ENCODE data around the gene TSKS.
"Not testable (repeated sequence)": the region's sequence is repeated elsewhere in the genome, so short reads cannot be mapped to it uniquely, and the experiment has no call there.

The TSKS gene

DNA sequence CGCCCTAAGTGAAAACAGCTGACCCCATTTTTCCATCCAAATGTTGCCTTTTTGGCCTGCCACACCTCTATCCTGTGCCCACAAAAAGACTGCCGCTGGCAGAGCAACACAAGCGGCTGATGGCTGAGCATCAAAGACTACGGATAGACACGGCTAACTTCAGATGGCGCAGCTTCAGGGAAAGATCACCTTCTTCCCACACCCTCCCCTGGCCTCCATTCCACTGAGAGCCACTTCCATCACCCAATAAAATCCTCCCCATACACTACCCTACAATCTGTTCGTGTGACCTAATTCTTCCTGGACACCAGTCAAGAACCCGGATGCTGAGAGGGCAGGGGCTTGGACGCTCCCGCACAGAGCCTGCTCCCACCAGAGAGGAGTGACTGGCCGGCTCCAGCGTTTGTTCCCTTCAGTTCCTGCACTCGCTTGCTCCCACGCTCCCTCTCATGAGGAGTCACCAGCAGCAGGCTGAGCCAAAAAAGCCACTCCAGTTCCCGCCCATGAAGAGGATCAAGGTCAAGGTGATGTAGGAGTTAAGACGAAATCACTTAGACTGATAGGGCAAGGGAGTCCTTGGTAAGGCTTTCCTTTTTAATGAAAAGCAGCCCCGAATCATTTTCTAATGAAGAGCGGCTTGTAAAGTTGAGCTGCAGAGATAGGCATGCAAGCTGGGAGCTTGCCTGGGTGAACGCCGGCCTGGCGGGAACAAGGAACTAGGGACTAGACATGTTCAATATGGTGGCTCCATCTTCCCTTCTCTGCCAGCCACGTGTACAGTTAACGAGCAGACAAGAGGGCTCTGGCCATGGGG is 35.7 kb downstream of the TSKS start:
- peaks cover 6% of the 10 kb centered on the region for H3K4me1 Mint-ChIP-seq
- no peak for ATAC-seq
- H3K27me3 Mint-ChIP-seq, result peaks cover 3% of the 10 kb centered on the region
- H3K4me3 Mint-ChIP-seq, result no peak overlapping the region
- H3K9me3 Mint-ChIP-seq, result no peaks in the 10 kb centered on the region
- H3K27ac Mint-ChIP-seq, result no peak overlapping the region
- no peak for DNase-seq
- H3K36me3 Mint-ChIP-seq (ENCODE audit: low read depth), result peaks cover 2% of the 10 kb centered on the region

DNA sequence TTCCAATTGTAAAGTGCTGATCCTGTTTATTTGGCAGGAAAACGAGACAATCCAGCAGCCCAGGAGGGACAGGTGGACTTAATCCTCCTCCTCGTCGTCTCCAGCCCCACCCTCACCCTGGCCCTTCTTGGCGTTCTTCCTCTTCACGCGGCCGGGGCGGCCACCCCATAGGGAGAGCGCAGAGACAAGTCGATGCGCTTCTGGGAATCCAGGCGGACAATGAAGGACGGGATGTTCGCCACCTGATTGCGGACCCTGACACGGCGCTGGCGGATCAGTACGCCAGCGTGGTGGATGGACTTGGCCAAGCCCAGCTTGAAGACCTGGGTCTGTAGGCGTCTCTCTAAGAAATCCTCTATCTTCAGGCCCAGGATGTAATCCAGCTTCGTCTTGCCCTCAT is 43.7 kb downstream of the TSKS start:
- H3K27me3 Mint-ChIP-seq; H3K36me3 Mint-ChIP-seq (ENCODE audit: low read depth); DNase-seq; H3K27ac Mint-ChIP-seq; ATAC-seq; H3K9me3 Mint-ChIP-seq: not testable (repeated sequence)
- Mint-ChIP-seq H3K4me3 (peak overlapping the region; percentile 1), H3K4me1 (peaks cover 18% of the 10 kb centered on the region)

DNA sequence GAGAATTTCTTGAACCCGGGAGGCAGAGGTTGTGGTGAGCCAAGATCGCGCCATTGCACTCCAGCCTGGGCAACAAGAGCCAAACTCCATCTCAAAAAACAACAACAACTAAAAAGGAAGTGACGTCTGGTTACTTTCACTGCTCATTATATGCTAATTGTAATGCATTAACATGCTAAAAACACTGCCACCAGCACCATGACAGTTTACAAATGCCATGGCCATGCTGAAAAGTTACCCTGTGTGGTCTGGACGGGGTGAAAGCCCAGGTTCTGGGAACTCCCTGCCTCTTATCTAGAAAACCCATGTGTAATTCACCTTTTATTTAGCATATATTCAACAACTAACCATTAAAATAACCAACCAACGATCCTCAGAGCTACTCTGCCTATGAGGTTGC is 44.1 kb downstream of the TSKS start:
- Mint-ChIP-seq H3K4me1 (peaks cover 14% of the 10 kb centered on the region), H3K27ac (no peak overlapping the region), H3K27me3 (no peaks in the 10 kb centered on the region), H3K9me3 (no peaks in the 10 kb centered on the region), H3K36me3 (ENCODE audit: low read depth) (peaks cover 2% of the 10 kb centered on the region), H3K4me3 (peak overlapping the region; percentile 1)
- no peak for DNase-seq
- ATAC-seq, result no peak

DNA sequence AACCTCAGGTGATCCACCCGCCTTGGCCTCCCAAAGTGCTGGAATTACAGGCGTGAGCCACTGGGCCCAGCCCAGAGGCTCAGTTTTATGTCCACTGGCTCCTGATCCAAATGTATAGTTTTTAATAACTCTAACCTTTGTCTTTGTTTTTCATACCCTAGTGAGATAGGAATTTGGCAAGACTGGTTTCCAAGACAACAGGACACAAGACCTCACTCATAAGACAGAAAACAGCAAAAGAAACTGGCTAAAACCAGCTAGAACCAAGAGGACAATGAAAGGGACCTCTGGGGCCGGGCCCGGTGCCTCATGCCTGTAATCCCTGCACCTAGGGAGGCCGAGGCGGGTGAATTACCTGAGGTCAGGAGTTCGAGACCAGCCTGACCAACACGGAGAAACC is 44.6 kb downstream of the TSKS start:
- Mint-ChIP-seq H3K4me1 (peaks cover 14% of the 10 kb centered on the region), H3K27me3 (no peaks in the 10 kb centered on the region), H3K27ac (peak overlapping the region; percentile 42), H3K4me3 (peak overlapping the region; percentile 54), H3K36me3 (ENCODE audit: low read depth) (peaks cover 2% of the 10 kb centered on the region), H3K9me3 (no peaks in the 10 kb centered on the region)
- DNase-seq (no peak), ATAC-seq (no peak)

DNA sequence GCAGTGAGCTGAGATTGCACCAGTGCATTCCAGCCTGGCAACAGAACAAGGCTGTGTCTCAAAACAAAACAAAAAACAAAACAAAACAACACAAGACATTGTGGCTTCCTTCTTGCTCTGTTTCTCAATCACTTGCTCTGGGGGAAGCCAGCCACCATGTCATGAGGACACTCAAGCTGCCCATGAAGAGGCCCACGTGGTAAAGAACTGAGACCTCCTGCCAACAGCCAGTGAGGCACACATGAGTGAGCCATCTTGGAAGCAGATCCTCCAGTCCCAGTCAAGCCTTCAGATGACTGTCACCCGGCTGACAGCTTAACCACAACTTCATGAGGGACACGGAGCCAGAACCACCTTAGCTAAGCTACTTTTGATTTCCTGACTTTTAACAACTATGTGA is 47.0 kb downstream of the TSKS start:
- Mint-ChIP-seq H3K36me3 (ENCODE audit: low read depth) (no peaks in the 10 kb centered on the region), H3K4me1 (peaks cover 12% of the 10 kb centered on the region), H3K27ac (peak overlapping the region; percentile 42), H3K9me3 (no peaks in the 10 kb centered on the region), H3K4me3 (no peak overlapping the region), H3K27me3 (no peaks in the 10 kb centered on the region)
- ATAC-seq, result no peak
- DNase-seq, result no peak

DNA sequence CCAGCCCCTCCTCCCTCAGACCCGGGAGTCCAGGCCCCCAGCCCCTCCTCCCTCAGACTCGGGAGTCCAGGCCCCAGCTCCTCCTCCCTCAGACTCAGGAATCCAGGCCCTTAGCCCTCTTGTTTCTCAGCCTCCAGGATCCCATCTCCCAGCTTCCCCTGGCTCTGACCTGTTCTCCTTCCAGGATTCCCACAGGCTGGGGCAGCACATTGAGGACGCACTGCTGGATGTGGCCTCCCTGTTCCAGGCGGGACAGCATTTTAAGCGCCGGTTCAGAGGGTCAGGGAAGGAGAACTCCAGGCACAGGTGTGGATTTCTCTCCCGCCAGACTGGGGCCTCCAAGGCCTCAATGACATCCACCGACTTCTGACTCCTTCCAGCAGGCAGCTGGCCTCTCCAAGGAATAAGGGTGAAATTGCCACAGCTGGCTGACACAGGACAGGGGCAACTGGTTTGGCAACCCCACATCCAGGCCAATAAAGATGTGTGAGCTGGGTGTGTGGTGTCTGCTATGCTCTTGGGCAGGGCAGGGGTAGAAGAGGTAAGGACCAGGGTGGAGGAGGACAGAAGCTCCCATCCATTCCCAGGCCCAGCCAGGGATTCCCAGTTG is 49.8 kb downstream of the TSKS start:
- ATAC-seq, result no peak
- DNase-seq, result no peak
- Mint-ChIP-seq H3K27me3 (no peaks in the 10 kb centered on the region), H3K4me3 (no peak overlapping the region), H3K36me3 (ENCODE audit: low read depth) (no peaks in the 10 kb centered on the region), H3K9me3 (no peaks in the 10 kb centered on the region), H3K4me1 (peaks cover 10% of the 10 kb centered on the region), H3K27ac (no peak overlapping the region)

DNA sequence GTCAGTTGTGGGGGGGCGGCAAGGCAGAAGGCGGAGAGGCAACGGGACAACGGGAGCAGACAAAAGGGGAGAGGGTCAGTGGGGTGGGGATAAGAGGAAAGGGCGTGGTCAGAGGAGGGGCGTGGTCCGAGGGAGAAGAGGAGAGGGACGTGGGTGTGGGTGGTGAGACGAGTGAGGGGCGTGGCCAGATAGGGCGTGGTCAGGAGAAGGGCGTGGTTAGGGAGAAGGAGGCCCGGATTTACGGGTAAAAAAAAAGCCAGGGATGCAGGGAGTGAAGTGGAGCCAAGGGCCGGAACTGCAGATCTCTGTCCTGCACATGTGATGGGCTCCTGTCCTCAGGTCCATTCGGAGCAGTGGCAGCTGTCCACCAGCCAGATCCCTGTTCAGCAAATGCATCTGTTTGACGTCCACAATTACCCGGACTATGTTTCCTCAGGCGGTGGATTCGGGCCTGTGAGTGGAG is 50.7 kb downstream of the TSKS start:
- no peak for DNase-seq
- no peak for ATAC-seq
- Mint-ChIP-seq H3K27ac (no peak overlapping the region), H3K4me3 (no peak overlapping the region), H3K36me3 (ENCODE audit: low read depth) (no peaks in the 10 kb centered on the region), H3K4me1 (peaks cover 6% of the 10 kb centered on the region), H3K27me3 (no peaks in the 10 kb centered on the region), H3K9me3 (no peaks in the 10 kb centered on the region)

DNA sequence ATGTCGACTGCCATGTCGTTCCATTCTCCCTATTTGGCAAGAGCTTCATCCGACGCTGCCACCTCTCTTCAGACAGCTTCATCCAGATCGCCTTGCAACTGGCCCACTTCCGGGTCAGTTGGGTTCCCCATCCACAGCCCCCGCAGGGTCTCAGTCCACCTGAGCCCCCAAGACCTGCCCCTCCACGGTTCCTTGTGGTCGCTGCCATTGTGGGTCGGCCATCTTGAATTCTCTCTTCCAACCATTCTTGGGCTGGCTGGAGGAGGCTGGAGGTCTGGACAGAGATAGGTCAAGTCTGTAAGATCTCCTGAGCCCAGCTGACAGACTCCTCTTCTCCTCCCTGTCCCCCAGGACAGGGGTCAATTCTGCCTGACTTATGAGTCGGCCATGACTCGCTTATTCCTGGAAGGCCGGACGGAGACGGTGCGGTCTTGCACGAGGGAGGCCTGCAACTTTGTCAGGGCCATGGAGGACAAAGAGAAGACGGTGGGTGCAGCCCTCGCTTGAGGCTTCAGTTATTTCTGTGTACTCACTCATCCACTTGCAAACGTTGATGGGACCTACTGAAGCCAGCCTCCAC is 52.6 kb downstream of the TSKS start:
- Mint-ChIP-seq H3K27ac (no peak overlapping the region), H3K4me1 (no peaks in the 10 kb centered on the region), H3K36me3 (ENCODE audit: low read depth) (no peaks in the 10 kb centered on the region), H3K9me3 (no peaks in the 10 kb centered on the region), H3K4me3 (no peak overlapping the region), H3K27me3 (no peaks in the 10 kb centered on the region)
- ATAC-seq (no peak), DNase-seq (no peak)

DNA sequence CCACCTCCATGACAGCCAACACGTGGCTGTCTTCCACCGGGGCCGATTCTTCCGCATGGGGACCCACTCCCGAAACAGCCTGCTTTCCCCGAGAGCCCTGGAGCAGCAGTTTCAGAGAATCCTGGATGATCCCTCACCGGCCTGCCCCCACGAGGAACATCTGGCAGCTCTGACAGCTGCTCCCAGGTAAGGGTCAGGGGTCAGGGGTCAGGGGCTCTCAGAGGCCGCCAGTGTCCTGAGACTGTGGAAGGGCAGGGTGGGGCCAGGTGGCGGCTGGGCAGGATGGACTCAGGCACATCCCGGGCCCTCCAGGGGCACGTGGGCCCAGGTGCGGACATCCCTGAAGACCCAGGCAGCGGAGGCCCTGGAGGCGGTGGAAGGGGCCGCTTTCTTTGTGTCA is 57.2 kb downstream of the TSKS start:
- H3K36me3 Mint-ChIP-seq (ENCODE audit: low read depth), result no peaks in the 10 kb centered on the region
- no peak for ATAC-seq
- H3K4me1 Mint-ChIP-seq, result no peaks in the 10 kb centered on the region
- H3K27ac Mint-ChIP-seq, result no peak overlapping the region
- H3K27me3 Mint-ChIP-seq, result peaks cover 5% of the 10 kb centered on the region
- H3K4me3 Mint-ChIP-seq, result no peak overlapping the region
- DNase-seq, result no peak
- no peaks in the 10 kb centered on the region for H3K9me3 Mint-ChIP-seq

DNA sequence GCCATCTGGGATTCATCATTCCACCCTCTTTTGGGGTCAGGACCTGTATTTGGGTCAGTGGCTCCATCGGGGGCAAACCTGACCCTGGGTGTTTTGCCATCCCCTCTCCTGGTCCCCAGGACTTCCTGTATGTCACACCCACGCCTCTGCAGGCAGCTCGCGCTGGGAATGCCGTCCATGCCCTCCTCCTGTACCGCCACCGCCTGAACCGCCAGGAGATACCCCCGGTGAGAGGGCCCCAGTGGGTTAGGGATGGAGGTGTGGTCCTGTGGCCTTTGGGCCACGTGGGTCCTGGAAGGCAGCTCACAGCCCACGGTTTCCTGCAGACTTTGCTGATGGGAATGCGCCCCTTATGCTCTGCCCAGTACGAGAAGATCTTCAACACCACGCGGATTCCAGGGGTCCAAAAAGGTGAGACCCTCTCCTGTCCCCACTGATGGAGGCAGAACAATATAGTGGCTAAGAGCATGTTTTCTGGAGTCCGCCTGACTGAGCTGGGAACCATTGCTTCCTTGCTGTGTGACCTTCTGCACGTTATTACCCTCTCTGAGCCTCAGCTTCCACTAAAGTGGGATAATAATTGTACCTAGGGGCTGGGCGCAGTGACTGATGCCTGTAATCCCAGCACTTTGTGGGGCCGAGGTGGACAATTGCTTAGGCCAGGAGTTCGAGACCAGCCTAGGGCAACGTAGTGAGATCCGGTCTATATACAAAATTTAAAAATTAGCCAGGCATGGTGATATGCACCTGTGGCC is 58.0 kb downstream of the TSKS start:
- peaks cover 5% of the 10 kb centered on the region for H3K27me3 Mint-ChIP-seq
- no peaks in the 10 kb centered on the region for H3K4me1 Mint-ChIP-seq
- H3K9me3 Mint-ChIP-seq, result no peaks in the 10 kb centered on the region
- H3K4me3 Mint-ChIP-seq, result no peak overlapping the region
- no peaks in the 10 kb centered on the region for H3K36me3 Mint-ChIP-seq (ENCODE audit: low read depth)
- H3K27ac Mint-ChIP-seq, result no peak overlapping the region
- DNase-seq (no peak), ATAC-seq (no peak)

DNA sequence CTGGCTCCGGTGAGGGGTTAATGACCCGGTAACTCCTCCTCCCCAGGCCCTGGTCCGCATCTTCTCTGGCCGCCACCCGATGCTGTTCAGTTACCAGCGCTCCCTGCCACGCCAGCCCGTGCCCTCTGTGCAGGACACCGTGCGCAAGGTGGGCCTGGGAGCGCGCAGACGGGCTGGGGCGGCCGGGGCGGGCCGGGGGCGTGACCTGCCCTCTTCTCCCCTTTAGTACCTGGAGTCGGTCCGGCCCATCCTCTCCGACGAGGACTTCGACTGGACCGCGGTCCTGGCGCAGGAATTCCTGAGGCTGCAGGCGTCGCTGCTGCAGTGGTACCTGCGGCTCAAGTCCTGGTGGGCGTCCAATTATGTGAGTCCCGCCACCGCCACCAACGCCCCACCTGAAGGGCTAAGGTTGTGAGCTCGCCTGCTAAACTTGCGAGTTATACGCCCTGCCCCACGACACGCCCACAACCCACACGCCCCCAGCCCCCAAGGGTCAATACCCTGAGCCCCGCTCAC is 61.8 kb downstream of the TSKS start:
- no peaks in the 10 kb centered on the region for H3K36me3 Mint-ChIP-seq (ENCODE audit: low read depth)
- H3K27me3 Mint-ChIP-seq, result peaks cover 7% of the 10 kb centered on the region
- H3K27ac Mint-ChIP-seq, result no peak overlapping the region
- DNase-seq (no peak), ATAC-seq (no peak)
- no peak overlapping the region for H3K4me3 Mint-ChIP-seq
- no peaks in the 10 kb centered on the region for H3K9me3 Mint-ChIP-seq
- H3K4me1 Mint-ChIP-seq, result no peaks in the 10 kb centered on the region

DNA sequence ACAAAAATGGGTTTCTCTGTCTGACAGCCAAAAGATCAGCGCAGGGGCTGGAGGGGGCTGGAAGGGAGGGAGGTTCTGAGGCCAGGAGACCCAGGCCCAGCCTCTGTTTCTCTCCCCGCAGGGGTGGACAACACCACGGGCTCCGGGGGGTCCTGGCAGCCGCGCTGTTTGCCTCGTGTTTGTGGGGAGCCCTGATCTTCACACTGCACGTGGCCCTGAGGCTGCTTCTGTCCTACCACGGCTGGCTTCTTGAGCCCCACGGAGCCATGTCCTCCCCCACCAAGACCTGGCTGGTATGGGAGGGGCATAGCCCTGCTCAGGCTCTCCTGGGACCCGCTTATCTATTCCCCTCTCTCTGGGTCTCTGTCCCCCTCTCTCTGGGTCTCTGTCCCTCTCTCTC is 62.5 kb downstream of the TSKS start:
- Mint-ChIP-seq H3K4me3 (no peak overlapping the region), H3K27ac (no peak overlapping the region), H3K4me1 (no peaks in the 10 kb centered on the region), H3K9me3 (no peaks in the 10 kb centered on the region), H3K36me3 (ENCODE audit: low read depth) (no peaks in the 10 kb centered on the region), H3K27me3 (peaks cover 7% of the 10 kb centered on the region)
- ATAC-seq (peak; percentile 33), DNase-seq (no peak)

DNA sequence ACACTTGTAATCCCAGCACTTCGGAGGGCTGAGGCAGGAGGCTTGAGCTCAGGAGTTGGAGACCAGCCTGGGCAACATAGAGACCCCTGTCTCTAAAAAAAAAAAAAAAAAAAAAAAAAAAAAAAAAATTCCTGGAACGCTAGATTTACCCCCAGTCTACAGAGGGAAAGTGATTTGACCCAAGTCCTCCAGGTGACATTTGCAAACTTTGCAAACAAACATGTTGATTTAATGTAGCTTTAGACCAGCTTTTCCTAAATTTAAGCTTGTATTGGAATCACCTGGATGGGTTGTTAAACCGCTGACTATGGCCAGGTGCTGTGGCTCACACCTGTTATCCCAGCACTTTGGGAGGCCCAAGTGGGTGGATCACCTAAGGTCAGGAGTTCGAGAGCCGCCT is 63.7 kb downstream of the TSKS start:
- Mint-ChIP-seq H3K27ac (no peak overlapping the region), H3K4me1 (no peaks in the 10 kb centered on the region), H3K36me3 (ENCODE audit: low read depth) (no peaks in the 10 kb centered on the region), H3K27me3 (peaks cover 7% of the 10 kb centered on the region), H3K9me3 (no peaks in the 10 kb centered on the region), H3K4me3 (no peak overlapping the region)
- no peak for ATAC-seq
- DNase-seq, result no peak

DNA sequence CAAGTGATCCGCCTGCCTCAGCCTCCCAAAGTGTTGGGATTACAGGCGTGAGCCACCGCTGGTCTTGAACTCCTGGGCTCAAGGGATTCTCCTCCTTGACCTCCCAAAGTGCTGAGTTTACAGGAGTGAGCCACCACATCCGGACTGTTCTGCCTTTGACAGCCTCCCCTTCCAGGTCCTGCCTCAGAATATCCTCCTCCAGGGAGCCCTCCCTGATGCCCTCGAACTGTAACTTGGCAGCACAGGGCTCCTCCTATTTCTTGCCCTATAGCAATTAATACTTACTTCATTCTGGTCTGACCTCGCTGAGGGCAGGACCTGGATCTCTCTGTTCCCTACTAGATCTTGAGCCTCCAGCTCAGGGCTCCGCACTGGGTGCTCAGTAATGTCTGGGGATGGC is 66.2 kb downstream of the TSKS start:
- Mint-ChIP-seq H3K4me3 (no peak overlapping the region), H3K27me3 (peaks cover 14% of the 10 kb centered on the region), H3K36me3 (ENCODE audit: low read depth) (no peaks in the 10 kb centered on the region), H3K9me3 (no peaks in the 10 kb centered on the region), H3K27ac (no peak overlapping the region), H3K4me1 (peaks cover 2% of the 10 kb centered on the region)
- no peak for ATAC-seq
- DNase-seq, result no peak
